ENCODE measurements around the gene CRABP2.

GRCh38 chr1:156667610-156667967 is 37.8 kb downstream of the CRABP2 start:
- TF ChIP-seq, protein P1, sequence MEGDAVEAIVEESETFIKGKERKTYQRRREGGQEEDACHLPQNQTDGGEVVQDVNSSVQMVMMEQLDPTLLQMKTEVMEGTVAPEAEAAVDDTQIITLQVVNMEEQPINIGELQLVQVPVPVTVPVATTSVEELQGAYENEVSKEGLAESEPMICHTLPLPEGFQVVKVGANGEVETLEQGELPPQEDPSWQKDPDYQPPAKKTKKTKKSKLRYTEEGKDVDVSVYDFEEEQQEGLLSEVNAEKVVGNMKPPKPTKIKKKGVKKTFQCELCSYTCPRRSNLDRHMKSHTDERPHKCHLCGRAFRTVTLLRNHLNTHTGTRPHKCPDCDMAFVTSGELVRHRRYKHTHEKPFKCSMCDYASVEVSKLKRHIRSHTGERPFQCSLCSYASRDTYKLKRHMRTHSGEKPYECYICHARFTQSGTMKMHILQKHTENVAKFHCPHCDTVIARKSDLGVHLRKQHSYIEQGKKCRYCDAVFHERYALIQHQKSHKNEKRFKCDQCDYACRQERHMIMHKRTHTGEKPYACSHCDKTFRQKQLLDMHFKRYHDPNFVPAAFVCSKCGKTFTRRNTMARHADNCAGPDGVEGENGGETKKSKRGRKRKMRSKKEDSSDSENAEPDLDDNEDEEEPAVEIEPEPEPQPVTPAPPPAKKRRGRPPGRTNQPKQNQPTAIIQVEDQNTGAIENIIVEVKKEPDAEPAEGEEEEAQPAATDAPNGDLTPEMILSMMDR (IDR thresholded peaks at IDR 0.05): no peak
- no peak for TF ChIP-seq POLR2A (IDR thresholded peaks at IDR 0.05)

All from heart left ventricle (tissue), 13 donors.